ENCODE results near the gene ARFIP1.

The ARFIP1 gene

DNA sequence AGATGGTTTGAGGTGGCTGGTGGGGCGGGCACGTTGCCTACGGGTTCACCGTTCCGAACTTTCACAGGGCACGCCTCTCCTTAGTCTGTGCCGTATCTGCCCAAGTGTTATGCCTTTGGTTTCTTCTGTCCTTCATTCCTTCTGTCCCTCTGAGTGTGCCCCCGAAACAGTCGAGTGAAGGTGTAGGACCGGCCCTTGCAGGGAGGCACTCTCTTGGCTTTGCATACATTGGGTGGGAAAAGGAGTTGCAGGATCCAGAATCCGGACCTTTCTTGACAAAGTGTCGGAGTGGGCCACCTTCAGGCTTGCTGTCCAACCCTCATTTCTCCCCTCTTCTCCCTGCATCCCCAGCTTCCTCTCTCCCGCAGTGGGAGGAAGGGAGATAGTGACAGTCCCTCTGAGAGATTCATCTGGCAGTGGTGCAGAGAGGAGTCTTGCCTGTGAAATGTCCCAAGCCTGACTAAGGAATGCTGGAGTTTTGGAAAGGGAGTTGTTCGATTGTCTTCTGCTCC is 569 bp downstream of the ARFIP1 start:
- peak overlapping the region; percentile 98 for H2AFZ ChIP-seq (ENCODE audit: low read depth)
- H3K4me3 ChIP-seq (IDR thresholded peaks at IDR 0.05; ENCODE audit: insufficient read depth, low read depth, low read length) = no peak overlapping the region
- H3K27ac ChIP-seq = peak overlapping the region; percentile 79
- peaks cover 53% of the 10 kb centered on the region for H3K79me2 ChIP-seq (ENCODE audit: insufficient read depth, low read depth)
- H3K27me3 ChIP-seq (ENCODE audit: insufficient read depth, low read depth) = no peaks in the 10 kb centered on the region
- peak overlapping the region; percentile 89 for H3K4me2 ChIP-seq
- H3K9ac ChIP-seq = peak overlapping the region; percentile 80
- TF ChIP-seq CTCF (conservative IDR thresholded peaks at IDR 0.05; ENCODE audit: low read depth, low read length) = no peak
- H3K36me3 ChIP-seq (ENCODE audit: insufficient read depth) = no peaks in the 10 kb centered on the region
- H4K20me1 ChIP-seq (ENCODE audit: insufficient read depth) = no peaks in the 10 kb centered on the region
- H3K4me1 ChIP-seq (ENCODE audit: low read depth, poor library complexity, severe bottlenecking) = peaks cover 35% of the 10 kb centered on the region

GRCh38 chr4:152784490-152785350 is 5.0 kb downstream of the ARFIP1 start:
- Histone ChIP-seq H3K4me1 (ENCODE audit: low read depth, poor library complexity, severe bottlenecking) (peaks cover 40% of the 10 kb centered on the region), H3K79me2 (ENCODE audit: insufficient read depth, low read depth) (peaks cover 58% of the 10 kb centered on the region), H3K9ac (no peak overlapping the region)

GRCh38 chr4:152785639-152786615 is 6.2 kb downstream of the ARFIP1 start:
- Histone ChIP-seq H3K79me2 (ENCODE audit: insufficient read depth, low read depth) (peaks cover 54% of the 10 kb centered on the region), H3K27ac (no peak overlapping the region), H4K20me1 (ENCODE audit: insufficient read depth) (no peaks in the 10 kb centered on the region; the same call in 1 of the 2 replicates), H2AFZ (ENCODE audit: low read depth) (no peak overlapping the region), H3K9ac (no peak overlapping the region), H3K4me1 (ENCODE audit: low read depth, poor library complexity, severe bottlenecking) (peaks cover 35% of the 10 kb centered on the region), H3K4me2 (no peak overlapping the region), H3K4me3 (IDR thresholded peaks at IDR 0.05; ENCODE audit: insufficient read depth, low read depth, low read length) (no peak overlapping the region), H3K36me3 (ENCODE audit: insufficient read depth) (no peaks in the 10 kb centered on the region), H3K27me3 (ENCODE audit: insufficient read depth, low read depth) (no peaks in the 10 kb centered on the region)
- no peak for TF ChIP-seq CTCF (conservative IDR thresholded peaks at IDR 0.05; ENCODE audit: low read depth, low read length)

More at GRCh38 chr4:152784490-152785350, 5.0 kb downstream of the ARFIP1 start:
- Histone ChIP-seq H4K20me1 (ENCODE audit: insufficient read depth) (no peaks in the 10 kb centered on the region; the same call in 1 of the 2 replicates), H3K27me3 (ENCODE audit: insufficient read depth, low read depth) (no peaks in the 10 kb centered on the region), H3K4me3 (IDR thresholded peaks at IDR 0.05; ENCODE audit: insufficient read depth, low read depth, low read length) (no peak overlapping the region), H3K36me3 (ENCODE audit: insufficient read depth) (no peaks in the 10 kb centered on the region), H3K4me2 (no peak overlapping the region), H2AFZ (ENCODE audit: low read depth) (no peak overlapping the region), H3K27ac (no peak overlapping the region)
- no peak for TF ChIP-seq CTCF (conservative IDR thresholded peaks at IDR 0.05; ENCODE audit: low read depth, low read length)

- TF ChIP-seq CTCF (conservative IDR thresholded peaks at IDR 0.05; ENCODE audit: low read depth, low read length) = no peak
- no peak overlapping the region for H3K9ac ChIP-seq
- H3K27me3 ChIP-seq (ENCODE audit: insufficient read depth, low read depth) = no peaks in the 10 kb centered on the region
- H3K79me2 ChIP-seq (ENCODE audit: insufficient read depth, low read depth) = peaks cover 47% of the 10 kb centered on the region
- no peak overlapping the region for H3K27ac ChIP-seq
- H4K20me1 ChIP-seq (ENCODE audit: insufficient read depth) = no peaks in the 10 kb centered on the region; the same call in 1 of the 2 replicates
- peaks cover 30% of the 10 kb centered on the region for H3K4me1 ChIP-seq (ENCODE audit: low read depth, poor library complexity, severe bottlenecking)
- H3K4me3 ChIP-seq (IDR thresholded peaks at IDR 0.05; ENCODE audit: insufficient read depth, low read depth, low read length) = no peak overlapping the region
- no peak overlapping the region for H3K4me2 ChIP-seq
- no peak overlapping the region for H2AFZ ChIP-seq (ENCODE audit: low read depth)
- no peaks in the 10 kb centered on the region for H3K36me3 ChIP-seq (ENCODE audit: insufficient read depth)
These were observed 6.9 kb downstream of the ARFIP1 start for GRCh38 chr4:152786627-152787026.

Data from KMS-11 (cell line).